ENCODE results near the gene RTN4RL1.
"Not testable (repeated sequence)": the region's sequence is repeated elsewhere in the genome, so short reads cannot be mapped to it uniquely, and the experiment has no call there.

The RTN4RL1 gene

GRCh38 chr17:1896243-1897104 lies 128.7 kb downstream of the RTN4RL1 start:
- no peak for DNase-seq (ENCODE audit: low spot score)

GRCh38 chr17:1895479-1895878 lies 129.7 kb downstream of the RTN4RL1 start:
- not testable (repeated sequence) for DNase-seq (ENCODE audit: low spot score)

- no peak for DNase-seq (ENCODE audit: low spot score)
These were observed 130.3 kb downstream of the RTN4RL1 start for GRCh38 chr17:1894753-1895339.

GRCh38 chr17:1890758-1891450 lies 134.2 kb downstream of the RTN4RL1 start:
- DNase-seq (ENCODE audit: low spot score) = no peak

- no peak for DNase-seq (ENCODE audit: low spot score)
These were observed 136.4 kb downstream of the RTN4RL1 start for GRCh38 chr17:1888741-1889140.
